Eye (tissue), 1 donor: ENCODE results near the gene CPE.
"Not testable (repeated sequence)": the region's sequence is repeated elsewhere in the genome, so short reads cannot be mapped to it uniquely, and the experiment has no call there.

Experiments
- DNase-seq: peaks from one replicate; pipeline ENCODE4 v3.0.0-alpha.2; 2015

CPE gene

DNA sequence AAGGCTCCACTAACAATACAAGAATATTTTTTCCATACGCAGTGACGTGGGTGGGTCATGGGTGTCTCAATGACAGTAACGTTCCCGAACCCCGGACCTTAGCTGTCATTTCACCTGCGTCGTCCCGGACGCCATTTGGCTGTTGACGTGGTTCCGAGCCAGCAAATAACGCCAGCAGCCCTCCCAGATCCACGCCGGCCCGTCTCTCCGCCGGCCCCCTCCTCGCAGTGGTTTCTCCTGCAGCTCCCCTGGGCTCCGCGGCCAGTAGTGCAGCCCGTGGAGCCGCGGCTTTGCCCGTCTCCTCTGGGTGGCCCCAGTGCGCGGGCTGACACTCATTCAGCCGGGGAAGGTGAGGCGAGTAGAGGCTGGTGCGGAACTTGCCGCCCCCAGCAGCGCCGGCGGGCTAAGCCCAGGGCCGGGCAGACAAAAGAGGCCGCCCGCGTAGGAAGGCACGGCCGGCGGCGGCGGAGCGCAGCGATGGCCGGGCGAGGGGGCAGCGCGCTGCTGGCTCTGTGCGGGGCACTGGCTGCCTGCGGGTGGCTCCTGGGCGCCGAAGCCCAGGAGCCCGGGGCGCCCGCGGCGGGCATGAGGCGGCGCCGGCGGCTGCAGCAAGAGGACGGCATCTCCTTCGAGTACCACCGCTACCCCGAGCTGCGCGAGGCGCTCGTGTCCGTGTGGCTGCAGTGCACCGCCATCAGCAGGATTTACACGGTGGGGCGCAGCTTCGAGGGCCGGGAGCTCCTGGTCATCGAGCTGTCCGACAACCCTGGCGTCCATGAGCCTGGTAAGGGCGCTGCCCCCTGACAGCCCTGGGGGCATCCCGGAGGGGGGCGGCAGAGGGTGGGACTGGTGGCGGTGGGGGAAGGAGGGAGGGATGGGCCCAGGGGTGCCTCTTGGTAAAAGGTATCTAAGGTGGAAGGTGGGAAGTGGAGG, at the start of gene CPE:
CPE (plus strand) TSS at position 264 of the 933 bp plus-strand sequence; CDS start at position 478, 214 bp downstream.
- DNase-seq = peak; percentile 96

DNA sequence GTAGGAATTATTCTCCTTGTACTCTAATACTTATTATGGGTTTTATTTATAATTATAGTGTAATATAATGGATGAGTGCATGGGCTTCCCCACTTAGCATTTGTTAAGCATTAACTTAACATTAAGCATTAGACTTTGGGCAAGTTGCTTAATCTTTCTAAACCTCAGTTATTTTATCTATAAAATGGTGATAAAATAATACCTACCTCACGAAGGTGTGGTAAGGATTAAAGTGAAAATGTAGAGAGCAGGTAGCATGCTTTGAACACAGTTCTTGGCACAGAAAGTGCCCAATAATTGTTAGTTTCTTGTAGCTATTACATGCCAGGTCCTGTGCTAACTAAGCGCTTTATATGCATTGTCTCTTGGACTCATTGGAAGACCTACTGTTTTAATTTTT, 48.7 kb upstream of the CPE start:
- no peak for DNase-seq

DNA sequence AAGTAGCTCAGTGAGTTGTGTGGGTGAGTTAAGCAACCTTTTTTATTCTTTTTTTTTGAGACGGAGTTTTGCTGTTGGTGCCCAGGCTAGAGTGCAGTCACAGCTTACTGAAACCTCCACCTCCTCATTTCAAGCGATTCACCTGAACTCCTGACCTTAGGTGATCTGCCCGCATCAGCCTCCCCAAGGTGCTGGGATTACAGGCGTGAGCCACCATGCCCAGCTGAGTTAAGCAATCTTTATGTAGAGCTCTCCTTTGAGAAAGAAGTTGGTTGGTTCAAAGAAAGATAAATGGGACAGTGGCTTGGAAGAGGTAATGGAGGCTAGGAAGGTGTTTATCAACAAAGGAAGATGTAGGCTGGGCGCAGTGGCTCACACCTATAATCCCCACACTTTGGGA, 48.1 kb upstream of the CPE start:
- DNase-seq = no peak

DNA sequence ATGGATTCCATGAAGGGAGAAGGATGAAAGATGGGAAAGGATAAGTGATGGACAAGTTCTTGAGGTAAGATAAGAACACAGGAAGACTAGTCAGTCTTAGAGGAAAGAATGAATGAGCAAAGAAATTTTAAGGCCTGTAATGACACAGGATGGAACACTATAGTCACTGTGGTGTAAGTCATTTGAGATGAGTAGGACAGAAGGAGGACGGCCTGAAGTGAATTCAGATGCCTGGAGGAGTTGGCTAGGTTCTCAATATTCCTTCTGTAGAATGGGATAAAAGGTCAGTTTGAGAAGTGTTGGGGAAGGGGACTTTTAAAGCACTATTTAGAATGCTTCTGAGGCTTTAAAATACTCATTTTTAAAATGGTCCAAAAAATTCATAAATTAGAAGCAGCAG, 47.4 kb upstream of the CPE start:
- no peak for DNase-seq

DNA sequence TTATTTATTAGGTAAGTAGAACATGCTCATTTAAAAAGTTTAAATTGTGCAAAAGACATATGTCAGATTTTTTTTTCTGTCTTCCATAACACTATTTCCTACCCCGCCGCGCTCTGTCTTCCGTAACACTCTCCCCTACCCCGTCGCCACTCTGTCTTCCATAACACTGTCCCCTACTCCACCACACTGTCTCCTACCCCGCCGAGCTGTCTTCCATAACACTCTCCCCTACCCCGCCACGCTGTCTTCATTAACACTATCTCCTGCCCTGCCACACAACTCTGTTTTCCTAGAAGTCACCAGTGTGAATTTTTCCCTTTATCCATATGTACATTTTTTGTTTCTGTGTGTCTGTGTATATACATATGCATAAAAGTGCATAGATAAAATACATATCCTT, 47.0 kb upstream of the CPE start:
- no peak for DNase-seq

DNA sequence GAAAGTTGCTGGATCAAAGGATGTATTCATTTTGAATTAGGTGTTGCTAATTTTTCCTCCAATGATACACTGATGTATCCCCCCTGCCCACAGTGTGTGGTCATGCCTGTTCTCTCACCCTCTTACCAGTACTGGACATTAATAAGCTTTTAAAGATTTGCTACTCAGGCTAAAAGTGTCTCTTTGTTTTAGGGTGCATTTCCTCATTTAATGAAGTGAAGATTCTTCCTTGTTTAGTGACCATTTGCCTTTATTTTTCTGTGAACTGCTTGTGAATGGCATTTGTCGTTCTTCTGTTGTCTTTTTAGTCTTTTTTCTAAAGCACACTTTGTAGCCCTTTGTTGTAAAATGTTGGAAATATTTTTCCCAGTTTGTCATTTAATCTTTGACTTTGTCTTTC, 46.3 kb upstream of the CPE start:
- DNase-seq = no peak

DNA sequence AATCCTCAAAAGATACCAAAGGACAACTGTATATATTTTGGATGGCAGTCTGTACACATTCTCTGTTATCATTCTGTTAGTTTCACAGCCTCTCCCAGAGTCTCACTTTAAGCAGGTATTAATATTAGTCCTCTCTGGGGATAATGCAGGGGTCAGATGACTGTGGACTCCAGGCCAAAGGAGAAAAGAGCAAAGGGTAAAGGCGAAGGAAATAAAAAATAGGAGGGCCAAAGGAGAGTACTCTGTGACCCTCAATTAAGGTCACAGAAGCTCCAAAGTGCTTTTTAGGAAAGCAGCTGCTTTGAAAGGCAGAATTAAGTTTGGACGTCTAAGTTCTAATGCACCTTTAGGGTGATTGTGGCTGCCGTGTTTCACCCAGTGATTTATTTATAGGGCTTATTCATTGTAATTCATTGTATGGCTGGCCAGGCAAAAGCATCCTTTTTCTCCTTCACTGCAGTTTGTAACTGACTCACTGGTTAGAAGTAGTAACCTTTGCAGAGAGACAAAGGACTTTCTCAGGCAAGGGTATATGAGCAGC, 43.6 kb upstream of the CPE start:
- DNase-seq = no peak

DNA sequence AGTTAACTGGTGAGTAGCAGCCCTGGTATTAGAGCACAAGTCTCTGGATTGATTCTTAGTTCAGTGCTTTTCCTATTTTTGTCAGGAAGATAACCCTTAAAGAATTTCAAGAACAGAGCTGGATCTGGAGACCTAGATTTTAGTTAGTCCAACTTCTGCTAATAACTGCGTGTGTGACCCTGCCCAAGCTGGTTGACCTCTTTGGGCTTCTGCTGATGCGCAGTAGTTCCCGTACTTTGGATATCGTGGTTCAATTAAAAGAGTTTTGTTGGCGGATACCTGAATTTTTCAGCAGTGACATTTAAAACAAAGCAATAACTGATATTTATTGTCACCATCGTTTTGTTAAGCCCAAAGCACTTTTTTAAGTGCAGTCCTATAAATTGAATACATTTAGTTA, 42.1 kb upstream of the CPE start:
- no peak for DNase-seq

DNA sequence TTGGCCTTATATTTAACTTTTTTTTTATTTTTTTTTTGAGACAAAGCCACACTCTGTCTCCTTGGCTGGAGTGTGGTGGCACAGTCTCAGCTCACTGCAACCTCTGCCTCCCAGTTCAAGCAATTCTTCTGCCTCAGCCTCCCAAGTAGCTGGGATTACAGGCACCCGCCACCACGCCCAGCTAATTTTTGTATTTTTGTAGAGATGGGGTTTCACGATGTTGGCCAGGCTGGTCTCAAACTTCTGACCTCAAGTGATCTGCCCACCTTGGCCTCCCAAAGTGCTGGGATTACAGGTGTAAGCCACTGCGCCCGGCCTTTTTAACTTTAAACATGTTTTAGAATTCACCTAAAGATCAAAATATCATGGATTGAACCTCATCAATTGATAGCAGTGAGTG, 36.5 kb upstream of the CPE start:
- not testable (repeated sequence) for DNase-seq

DNA sequence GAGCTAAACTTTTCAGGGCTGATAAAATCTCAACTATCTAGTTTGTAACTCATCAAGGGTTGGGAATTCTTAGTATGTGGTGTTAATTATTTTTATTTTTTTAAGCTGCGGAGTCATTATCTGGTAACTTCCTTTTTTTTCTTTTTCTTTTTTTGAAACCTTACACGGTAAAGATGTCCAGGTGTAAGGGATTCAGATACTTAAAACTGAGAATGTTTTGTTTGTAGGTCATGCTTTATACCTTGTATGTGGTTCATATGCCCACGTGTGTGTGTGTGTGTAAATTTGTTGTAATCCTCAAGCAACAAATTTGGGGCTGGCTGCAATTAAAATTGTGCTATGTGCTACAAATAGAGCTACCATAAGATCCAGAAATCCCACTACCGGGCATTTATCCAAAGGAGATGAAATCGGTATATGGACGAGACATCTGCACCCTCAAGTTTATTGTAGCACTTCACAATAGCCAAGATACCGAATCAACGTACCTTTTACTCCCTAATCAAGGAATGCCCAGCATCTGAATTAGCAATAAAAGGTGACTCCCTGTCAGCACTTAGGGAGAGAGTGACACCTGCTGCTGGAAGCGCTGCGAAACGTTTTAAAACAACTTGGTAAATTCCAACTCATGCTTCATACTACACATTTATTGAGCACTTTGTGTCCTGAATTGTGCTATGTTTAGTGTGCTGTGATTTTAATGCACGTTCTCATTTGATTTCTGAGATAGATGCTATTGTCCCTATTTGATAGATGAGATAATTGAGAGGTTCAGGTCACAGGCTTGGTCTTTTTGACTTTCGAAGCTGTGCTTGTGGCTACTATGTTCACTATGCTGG, 35.2 kb upstream of the CPE start:
- DNase-seq = no peak

DNA sequence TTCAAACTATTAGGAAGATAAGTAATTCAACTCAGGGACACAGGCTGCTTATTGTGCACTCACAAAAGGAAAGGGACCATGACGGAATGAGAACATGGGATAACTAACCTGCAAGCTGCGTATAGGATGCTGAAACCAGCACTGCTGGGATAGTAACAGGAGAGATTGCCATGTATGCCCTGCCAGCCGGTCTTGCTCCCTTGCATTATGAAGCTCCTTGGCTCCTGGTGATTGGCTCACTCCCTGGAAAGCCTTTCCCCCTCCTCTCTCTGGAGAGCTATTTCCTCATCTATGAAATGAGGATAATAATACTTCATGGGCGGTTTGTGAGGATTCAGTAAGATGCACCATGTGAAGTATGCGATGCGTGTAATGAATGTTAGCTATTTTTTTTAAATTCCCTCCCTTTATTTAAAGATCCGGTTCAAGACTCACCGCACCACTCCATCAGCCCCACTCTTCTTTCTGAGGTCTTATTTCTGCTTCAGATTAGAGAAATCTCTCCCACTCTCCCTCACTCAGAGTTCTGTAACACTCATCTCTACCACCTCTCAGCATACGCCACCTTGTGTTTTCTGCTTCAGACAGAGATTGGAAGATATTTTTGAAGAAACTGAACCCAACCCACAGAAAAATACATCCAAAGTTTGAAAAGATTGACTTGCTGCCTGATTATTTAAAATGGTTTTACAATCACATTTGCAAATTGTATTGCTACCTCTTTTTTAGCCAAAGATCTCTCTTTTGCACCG, 33.0 kb upstream of the CPE start:
- DNase-seq = no peak

DNA sequence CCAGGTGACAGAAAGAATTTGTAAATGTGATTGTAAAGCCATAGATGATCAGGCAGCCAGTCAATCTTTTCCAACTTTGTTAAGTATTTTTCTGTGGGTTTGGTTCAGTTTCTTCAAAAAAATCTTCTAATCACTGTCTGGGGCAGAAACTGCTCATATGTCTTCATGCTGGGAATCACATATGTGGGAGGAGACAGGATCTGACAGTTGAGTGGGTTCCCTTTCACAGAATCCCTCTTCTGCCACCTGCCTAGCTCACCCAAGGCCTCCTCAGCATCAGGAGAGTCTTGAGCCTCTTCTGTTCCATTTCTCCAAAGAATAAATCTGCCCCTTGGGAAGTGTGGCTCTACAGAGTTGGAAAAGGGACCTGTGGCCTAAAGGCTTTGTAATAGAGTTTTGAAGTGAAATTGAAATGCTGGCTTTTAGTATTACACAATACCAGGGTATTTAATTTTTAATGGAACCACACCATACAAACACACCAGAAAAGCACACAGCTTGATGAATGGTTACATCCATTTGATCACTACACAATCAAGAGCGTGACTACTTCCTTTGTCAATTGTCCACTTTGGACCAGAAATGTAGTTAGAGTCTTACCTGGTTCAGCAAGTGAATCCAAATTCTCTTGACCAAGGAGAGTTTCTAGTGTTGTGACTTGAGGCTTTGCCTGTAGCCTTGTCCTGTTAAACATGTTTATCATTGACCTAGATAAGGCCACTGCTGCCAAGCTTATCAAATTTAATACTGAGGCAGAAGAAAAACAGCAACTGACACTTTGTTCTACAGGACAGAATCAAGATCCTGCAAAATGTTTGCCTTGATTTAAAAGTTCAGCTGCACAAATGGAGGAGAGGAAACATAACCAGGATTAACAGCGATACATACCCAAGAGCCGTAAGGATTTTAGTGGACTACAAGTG, 30.9 kb upstream of the CPE start:
- no peak for DNase-seq

DNA sequence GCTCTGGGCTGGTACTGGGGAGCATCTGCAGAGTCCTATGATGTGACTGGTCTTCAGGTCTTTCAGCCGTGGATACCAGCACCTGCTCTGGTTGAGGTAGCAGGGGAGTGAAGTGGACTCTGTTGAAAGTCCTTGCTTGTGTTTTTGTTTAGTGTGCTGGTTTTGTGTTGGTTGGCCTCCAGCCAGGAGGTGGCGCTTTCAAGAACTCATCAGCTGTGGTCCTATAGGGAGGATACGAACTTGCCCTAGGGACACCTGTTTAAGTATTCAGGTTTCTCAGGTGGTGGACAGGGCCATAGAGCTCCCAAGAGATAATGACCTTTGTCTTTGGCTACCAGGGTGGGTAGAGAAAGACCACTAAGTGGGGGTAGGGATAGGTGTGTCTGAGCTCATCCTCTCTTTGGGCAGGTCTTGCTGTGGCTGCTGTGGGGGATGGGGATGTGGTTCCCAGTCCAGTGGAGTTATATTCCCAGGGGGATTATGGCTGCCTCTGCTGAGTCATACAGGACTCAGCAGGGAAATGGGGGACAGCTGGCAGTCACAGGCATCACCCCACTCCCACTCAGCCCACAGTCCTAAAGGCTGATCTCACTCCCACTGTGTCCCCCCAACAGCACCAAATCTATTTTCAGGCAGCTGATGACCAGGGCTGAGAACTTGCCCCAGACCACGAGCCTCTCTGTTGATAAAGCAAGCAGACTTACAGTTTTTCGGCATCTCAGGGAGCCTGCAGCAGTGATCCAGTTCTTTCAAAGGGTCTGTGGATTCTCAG, 27.3 kb upstream of the CPE start:
- DNase-seq = no peak

DNA sequence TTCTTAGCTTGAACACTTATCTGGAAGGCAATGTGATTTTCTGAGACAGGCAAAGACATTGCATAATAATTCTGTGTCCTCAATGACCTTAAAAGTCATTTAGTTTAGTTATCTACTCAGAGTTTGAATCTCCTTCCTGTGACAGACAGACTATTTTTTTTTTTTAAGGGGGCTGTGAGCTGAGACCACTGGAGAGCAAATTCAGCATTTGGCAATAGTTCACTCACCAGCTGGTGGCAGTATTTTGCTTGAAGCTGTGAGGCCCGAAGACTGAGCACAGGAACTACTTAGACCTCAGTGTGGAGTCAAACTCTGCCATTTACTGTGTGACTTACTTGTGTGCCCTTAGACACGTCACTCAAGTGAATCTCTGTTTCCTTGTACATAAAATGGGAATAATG, 22.9 kb upstream of the CPE start:
- DNase-seq = peak; percentile 79

DNA sequence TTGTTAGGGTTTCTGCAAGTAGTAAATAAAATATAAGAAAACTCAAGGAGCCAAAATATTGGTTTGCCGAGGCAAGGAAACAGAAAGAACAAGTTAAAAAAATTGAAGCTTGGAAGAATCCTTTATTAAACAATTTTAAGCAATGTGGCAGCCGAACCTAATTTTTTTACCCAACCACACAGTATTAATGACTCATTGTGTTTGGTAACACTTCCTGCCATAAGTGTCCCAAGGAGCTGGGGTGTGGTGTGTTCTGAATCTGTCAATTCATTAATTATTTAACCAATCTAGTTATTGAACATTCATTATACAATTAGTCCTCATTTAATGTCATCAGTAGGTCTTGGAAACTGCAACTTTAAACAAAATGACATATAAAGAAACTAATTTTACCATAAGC, 19.3 kb upstream of the CPE start:
- no peak for DNase-seq

DNA sequence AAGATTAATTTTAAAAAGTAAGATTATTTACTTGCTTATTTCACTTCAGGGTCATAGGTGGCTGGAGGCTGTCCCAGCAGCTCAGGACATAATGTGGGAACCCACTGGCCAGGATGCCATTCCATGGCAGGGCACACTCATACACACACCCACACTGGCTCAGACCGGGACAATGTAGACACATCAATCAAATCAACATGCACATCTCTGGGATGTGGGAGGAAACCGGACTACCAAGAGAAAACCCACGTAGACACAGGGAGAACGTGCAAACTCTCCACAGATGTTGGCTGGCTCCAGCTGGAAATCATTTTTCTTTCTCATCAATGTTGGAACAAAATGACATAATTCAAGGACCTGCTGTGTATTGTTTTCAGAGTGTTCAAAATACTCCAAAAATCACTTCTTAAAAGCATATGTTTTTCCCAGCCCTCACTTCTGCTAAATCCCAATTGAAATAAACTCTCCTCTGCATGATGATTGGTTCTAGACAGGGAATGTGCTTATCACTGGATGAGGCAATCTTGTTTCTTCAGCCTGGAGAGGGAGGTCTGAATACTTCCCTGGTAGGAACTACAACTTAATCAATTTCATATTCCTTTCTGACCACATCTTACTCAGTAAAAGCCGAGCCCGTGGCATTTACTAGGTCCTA, 18.6 kb upstream of the CPE start:
- DNase-seq = peak; percentile 44

DNA sequence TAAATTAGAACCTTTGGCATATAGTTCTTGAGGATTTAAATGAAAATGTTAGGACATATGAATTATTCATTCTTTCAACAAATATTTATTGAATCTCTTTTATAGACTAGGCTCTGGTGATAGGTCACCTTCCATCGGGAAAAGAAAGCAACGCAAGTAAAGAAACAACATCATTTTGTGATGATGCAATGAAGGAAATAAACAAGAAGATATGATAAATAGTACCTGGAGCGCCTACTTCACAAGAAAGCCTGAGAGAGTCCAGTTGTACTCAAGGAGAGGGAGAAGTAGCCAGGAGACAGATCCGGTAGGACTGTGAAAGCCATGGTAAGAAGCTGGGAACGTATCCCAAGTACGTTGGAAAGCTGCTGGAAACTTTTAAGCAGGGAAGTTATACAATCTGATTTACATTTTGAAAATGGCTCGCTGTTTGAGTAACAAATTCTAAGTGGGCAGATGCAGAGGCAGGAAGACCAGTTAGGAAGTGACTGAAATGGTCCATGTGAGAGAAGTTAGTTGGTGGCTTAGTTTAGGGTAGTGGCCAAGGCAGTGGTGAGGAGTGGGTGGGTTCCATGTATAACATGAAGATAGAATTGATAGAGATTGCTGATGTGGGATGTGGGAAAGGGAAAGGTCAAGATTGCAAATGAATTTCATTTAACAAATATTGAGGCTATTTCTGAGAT, 17.7 kb upstream of the CPE start:
- DNase-seq = no peak

DNA sequence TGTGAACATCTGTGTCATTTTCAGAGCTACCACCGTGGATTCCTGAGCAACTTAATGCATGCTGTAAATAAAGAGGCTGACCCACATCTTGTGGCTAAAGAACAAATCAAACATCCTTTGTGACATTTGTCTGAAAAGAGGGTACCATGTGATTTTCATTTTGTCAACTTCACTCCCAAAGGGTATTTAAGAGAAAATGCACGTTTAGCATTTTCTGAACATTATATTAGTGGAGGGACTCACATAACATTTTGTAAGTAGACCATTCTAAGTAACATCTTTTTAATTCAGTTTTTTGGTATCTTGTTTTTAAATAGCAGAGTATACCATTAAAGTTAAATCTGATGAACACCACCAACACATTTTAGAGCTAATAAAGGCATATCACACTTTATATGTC, 17.0 kb upstream of the CPE start:
- DNase-seq = no peak

DNA sequence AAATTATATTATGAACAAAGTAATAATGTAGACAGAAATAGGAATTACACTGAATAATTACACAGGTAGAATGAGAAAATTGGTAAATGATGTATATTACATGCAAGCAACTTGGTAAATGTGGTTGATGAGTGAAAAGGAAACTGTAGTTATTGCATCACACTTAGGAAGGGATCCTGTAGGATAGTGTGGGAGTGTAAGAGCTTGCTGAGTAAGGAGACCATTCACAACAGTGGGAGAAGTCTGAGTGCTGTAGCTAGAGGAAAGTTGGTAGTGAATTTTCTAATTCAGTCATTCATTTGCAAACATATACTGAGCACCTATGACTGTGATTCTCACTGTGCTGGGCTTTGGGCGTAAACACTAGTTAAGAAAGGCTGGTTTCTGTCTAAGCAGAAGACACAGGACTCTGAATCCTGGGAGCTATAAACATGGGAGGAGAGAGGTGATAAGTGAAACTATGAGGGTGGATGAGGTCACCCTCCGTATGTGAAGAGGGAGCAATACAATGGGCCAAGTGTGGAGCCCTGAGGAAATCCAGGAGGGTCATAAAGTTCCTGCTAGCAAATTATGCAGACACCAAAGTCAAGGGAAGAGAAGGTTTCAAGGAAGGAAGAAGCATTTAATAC, 14.2 kb upstream of the CPE start:
- no peak for DNase-seq
